ENCODE measurements around the gene SURF1.

Gene SURF1, protein sequence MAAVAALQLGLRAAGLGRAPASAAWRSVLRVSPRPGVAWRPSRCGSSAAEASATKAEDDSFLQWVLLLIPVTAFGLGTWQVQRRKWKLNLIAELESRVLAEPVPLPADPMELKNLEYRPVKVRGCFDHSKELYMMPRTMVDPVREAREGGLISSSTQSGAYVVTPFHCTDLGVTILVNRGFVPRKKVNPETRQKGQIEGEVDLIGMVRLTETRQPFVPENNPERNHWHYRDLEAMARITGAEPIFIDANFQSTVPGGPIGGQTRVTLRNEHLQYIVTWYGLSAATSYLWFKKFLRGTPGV

DNA sequence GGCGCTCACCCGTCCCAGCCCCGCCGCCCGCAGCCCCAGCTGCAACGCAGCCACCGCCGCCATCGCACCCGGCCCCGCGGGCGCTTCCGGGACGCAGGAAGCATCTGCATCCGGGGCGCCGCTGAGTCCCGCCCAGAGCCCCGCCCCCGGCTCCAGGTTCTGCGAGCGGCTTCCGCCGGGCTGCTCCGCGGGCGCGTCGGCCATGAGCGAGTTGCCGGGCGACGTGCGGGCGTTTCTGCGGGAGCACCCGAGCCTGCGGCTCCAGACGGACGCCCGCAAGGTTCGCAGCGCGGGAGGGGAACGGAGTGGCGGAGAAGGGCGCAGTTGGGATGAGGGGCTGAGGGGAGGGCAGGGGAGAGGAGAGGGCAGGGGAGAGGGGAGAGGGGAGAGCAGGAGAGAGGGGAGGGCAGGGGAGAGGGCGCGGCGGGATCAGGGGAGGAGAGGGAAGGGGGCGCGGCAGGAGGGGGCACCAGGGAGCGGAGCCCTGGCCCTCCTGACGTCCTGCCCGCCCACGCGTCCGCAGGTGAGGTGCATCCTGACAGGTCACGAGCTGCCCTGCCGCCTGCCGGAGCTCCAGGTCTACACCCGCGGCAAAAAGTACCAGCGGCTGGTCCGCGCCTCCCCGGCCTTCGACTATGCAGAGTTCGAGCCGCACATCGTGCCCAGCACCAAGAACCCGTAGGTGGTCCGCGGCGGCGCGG, at the start of gene SURF1, which contains the start of gene SURF2:
Gene SURF1 (minus strand): TSS at position 97 of the 701 bp plus-strand sequence. CDS start 34 bp downstream, at position 63.
Gene SURF2 (plus strand): TSS at position 160 of the 701 bp plus-strand sequence. CDS start 43 bp downstream, at position 203.
- TF ChIP-seq CTCF (IDR thresholded peaks at IDR 0.05; ENCODE audit: extremely low read depth, missing control alignments): no peak
- peak; percentile 96 for DNase-seq (ENCODE audit: low spot score)

GRCh38 chr9:133405508-133406438, 49.5 kb upstream of the SURF1 start:
- TF ChIP-seq CTCF (IDR thresholded peaks at IDR 0.05; ENCODE audit: extremely low read depth, missing control alignments): no peak

GRCh38 chr9:133404454-133405002, 48.2 kb upstream of the SURF1 start:
- no peak for DNase-seq (ENCODE audit: low spot score)
- TF ChIP-seq CTCF (IDR thresholded peaks at IDR 0.05; ENCODE audit: extremely low read depth, missing control alignments): no peak

More at GRCh38 chr9:133405508-133406438, 49.5 kb upstream of the SURF1 start:
- DNase-seq (ENCODE audit: low spot score): no peak

DNA sequence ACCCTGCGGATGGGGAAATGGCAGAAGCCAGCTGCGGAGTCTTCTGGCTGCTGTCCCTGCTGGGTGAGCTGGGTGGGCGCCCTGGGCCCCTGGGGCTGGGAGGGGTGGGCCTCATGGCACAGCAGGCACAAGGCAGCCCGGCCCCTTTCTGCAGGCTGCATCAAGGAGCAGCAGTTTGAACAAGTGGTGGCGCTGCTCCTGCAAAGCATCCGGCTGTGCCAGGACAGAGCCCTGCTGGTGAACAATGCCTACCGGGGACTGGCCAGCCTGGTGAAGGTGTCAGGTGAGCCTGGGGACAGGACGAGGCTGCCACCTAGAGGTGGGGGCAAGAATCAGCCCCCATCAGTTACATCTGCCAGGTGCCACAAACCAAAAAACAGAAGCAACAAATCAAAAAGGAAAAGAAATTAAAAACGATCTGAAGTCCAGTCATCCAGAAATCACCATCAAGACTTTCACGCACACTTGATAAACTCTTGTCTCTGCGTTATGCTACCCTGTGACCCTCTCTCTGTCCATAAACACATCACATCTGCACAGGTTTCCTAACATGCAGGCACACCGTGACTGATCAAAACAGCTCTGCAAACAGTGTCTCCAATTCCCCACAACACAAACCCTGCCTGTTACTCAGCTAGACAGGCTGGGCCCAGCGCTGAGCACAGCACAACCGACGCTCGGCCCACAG, 47.6 kb upstream of the SURF1 start:
- no peak for DNase-seq (ENCODE audit: low spot score)
- TF ChIP-seq CTCF (IDR thresholded peaks at IDR 0.05; ENCODE audit: extremely low read depth, missing control alignments): no peak

- DNase-seq (ENCODE audit: low spot score): no peak
- no peak for TF ChIP-seq CTCF (IDR thresholded peaks at IDR 0.05; ENCODE audit: extremely low read depth, missing control alignments)
Measured at GRCh38 chr9:133402689-133403088, 46.4 kb upstream of the SURF1 start.

GRCh38 chr9:133401588-133401987, 45.3 kb upstream of the SURF1 start:
- TF ChIP-seq CTCF (IDR thresholded peaks at IDR 0.05; ENCODE audit: extremely low read depth, missing control alignments): no peak
- DNase-seq (ENCODE audit: low spot score): no peak

Measured in GM20000 (cell line).